H9 (cell line): ENCODE data around the gene MRRF. TPM values are rescaled to one million over a fixed set of nuclear protein-coding genes. Genes with fewer than 3 reads are reported as not detected.

ENCODE experiments used
- DNase-seq: peaks from one replicate; pipeline ENCODE4 v3.0.0-alpha.2; 2017
- H2AFZ ChIP-seq: one replicate; pipeline ENCODE4 v1.6.1; 2013; ENCODE audit warnings: mild to moderate bottlenecking, low read length, control low read depth, moderate library complexity
- H2AK5ac ChIP-seq: 2 replicates; pipeline ENCODE4 v1.6.1; 2013; ENCODE audit warnings: low read length, control low read depth, mixed read lengths; ENCODE audit not compliant: insufficient read length
- H2BK120ac ChIP-seq: one replicate; pipeline ENCODE4 v1.6.1; 2013; ENCODE audit warnings: low read depth, mild to moderate bottlenecking, low read length, control low read depth, inconsistent platforms; ENCODE audit not compliant: poor library complexity, severe bottlenecking
- H2BK12ac ChIP-seq: 2 replicates; pipeline ENCODE4 v1.6.1; 2013; ENCODE audit warnings: low read length, control low read depth, mixed read lengths, low read depth; ENCODE audit not compliant: insufficient read length
- H2BK15ac ChIP-seq: 2 replicates; pipeline ENCODE4 v1.6.1; 2013; ENCODE audit warnings: low read depth, low read length, control low read depth
- H2BK20ac ChIP-seq: one replicate; pipeline ENCODE4 v1.6.1; 2013; ENCODE audit warnings: low read depth, mild to moderate bottlenecking, low read length, control low read depth, inconsistent platforms; ENCODE audit not compliant: poor library complexity, severe bottlenecking
- H2BK5ac ChIP-seq: 2 replicates; pipeline ENCODE4 v1.6.1; 2013; ENCODE audit warnings: low read length, control low read depth, mixed read lengths; ENCODE audit not compliant: insufficient read length
- H3K14ac ChIP-seq: 2 replicates; pipeline ENCODE4 v1.6.1; 2013; ENCODE audit warnings: low read length, control low read depth; ENCODE audit not compliant: insufficient read depth
- H3K18ac ChIP-seq: 2 replicates; pipeline ENCODE4 v1.6.1; 2013; ENCODE audit warnings: low read depth, mild to moderate bottlenecking, mixed read lengths, low read length, control low read depth; ENCODE audit not compliant: insufficient read length
- H3K23ac ChIP-seq: 2 replicates; pipeline ENCODE4 v1.6.1; 2013; ENCODE audit warnings: low read length, control low read depth, mixed read lengths, low read depth; ENCODE audit not compliant: insufficient read length
- H3K23me2 ChIP-seq: 2 replicates; pipeline ENCODE4 v1.6.1; 2013; ENCODE audit warnings: low read depth, mild to moderate bottlenecking, mixed read lengths, low read length, control low read depth; ENCODE audit not compliant: insufficient read length, poor library complexity, severe bottlenecking
- H3K27ac ChIP-seq: 2 replicates; pipeline ENCODE4 v1.5.1; 2013; ENCODE audit warnings: low read length, control low read depth, mixed read lengths, low read depth; ENCODE audit not compliant: insufficient read length
- H3K27me3 ChIP-seq: 2 replicates; pipeline ENCODE4 v1.6.1; 2013; ENCODE audit warnings: low read length, control low read depth, inconsistent platforms; ENCODE audit not compliant: insufficient read depth
- H3K4ac ChIP-seq: 2 replicates; pipeline ENCODE4 v1.6.1; 2013; ENCODE audit warnings: low read depth, mild to moderate bottlenecking, control low read depth, inconsistent platforms, low read length, moderate library complexity
- H3K4me1 ChIP-seq: 2 replicates; pipeline ENCODE4 v1.6.1; 2013; ENCODE audit warnings: low read length, control low read depth, inconsistent platforms; ENCODE audit not compliant: insufficient read depth
- H3K4me2 ChIP-seq: 2 replicates; pipeline ENCODE4 v1.6.1; 2013; ENCODE audit warnings: low read length, control low read depth, mixed read lengths; ENCODE audit not compliant: insufficient read length, insufficient read depth
- H3K56ac ChIP-seq: 2 replicates; pipeline ENCODE4 v1.6.1; 2013; ENCODE audit warnings: low read depth, mild to moderate bottlenecking, mixed read lengths, low read length, control low read depth; ENCODE audit not compliant: insufficient read length
- H3K79me1 ChIP-seq: 2 replicates; pipeline ENCODE4 v1.6.1; 2013; ENCODE audit warnings: low read depth, mild to moderate bottlenecking, moderate library complexity, low read length, control low read depth, inconsistent platforms; ENCODE audit not compliant: insufficient read depth, poor library complexity, severe bottlenecking
- H3K79me2 ChIP-seq: 2 replicates; pipeline ENCODE4 v1.6.1; 2013; ENCODE audit warnings: low read length, control low read depth, inconsistent platforms; ENCODE audit not compliant: insufficient read depth
- H3K9ac ChIP-seq: 2 replicates; pipeline ENCODE4 v1.6.1; 2013; ENCODE audit warnings: low read length, control low read depth, mixed read lengths; ENCODE audit not compliant: insufficient read length; ENCODE audit errors: extremely low read depth
- H3K9me3 ChIP-seq: one replicate; pipeline ENCODE4 v1.6.1; 2013; ENCODE audit warnings: low read depth, low read length, inconsistent platforms; ENCODE audit not compliant: control insufficient read depth
- H3T11ph ChIP-seq: one replicate; pipeline ENCODE4 v1.6.1; 2013; ENCODE audit warnings: mild to moderate bottlenecking, low read length, control low read depth, inconsistent platforms
- H4K20me1 ChIP-seq: one replicate; pipeline ENCODE4 v1.6.1; 2013; ENCODE audit not compliant: control insufficient read depth, insufficient read length, insufficient read depth
- H4K5ac ChIP-seq: 2 replicates; pipeline ENCODE4 v1.6.1; 2013; ENCODE audit warnings: low read depth, mild to moderate bottlenecking, mixed read lengths, low read length, control low read depth; ENCODE audit not compliant: insufficient read length
- H4K8ac ChIP-seq: replicated peaks from 2 replicates; pipeline ENCODE4 v1.6.1; 2013; ENCODE audit warnings: low read length, control low read depth, mixed read lengths, low read depth; ENCODE audit not compliant: insufficient read length
- H4K91ac ChIP-seq: 2 replicates; pipeline ENCODE4 v1.6.1; 2013; ENCODE audit warnings: low read depth, mild to moderate bottlenecking, moderate library complexity, mixed read lengths, low read length, control low read depth; ENCODE audit not compliant: insufficient read length
- H3K27ac Mint-ChIP-seq, 3 experiments: 2 replicates in 2 of 3; 3 replicates in 1 of 3; pipeline ENCODE4 v1.8.0; 2020 to 2021; ENCODE audit warnings: mixed read lengths in 3 of 3, mild to moderate bottlenecking in 1 of 3, moderate library complexity in 1 of 3
- H3K27me3 Mint-ChIP-seq: 2 replicates; pipeline ENCODE4 v1.8.0; 2021; ENCODE audit warnings: low read depth, mild to moderate bottlenecking, moderate library complexity, mixed read lengths
- H3K36me3 Mint-ChIP-seq, 3 experiments: 2 replicates in 2 of 3; 3 replicates in 1 of 3; pipeline ENCODE4 v1.8.0; 2020 to 2021; ENCODE audit warnings: low read depth in 3 of 3, mixed read lengths in 3 of 3; ENCODE audit not compliant: insufficient read depth in 1 of 3
- H3K4me1 Mint-ChIP-seq, 2 experiments: 2 replicates each; pipeline ENCODE4 v1.8.0; 2020; ENCODE audit warnings: mixed read lengths in 2 of 2
- H3K4me3 Mint-ChIP-seq, 2 experiments: 2 replicates in 1 of 2; 3 replicates in 1 of 2; pipeline ENCODE4 v1.8.0; 2020 to 2021; ENCODE audit warnings: mild to moderate bottlenecking in 2 of 2, mixed read lengths in 2 of 2, moderate library complexity in 1 of 2
- H3K9me3 Mint-ChIP-seq, 2 experiments: 2 replicates in 1 of 2; 3 replicates in 1 of 2; pipeline ENCODE4 v1.8.0; 2020; ENCODE audit warnings: mild to moderate bottlenecking in 2 of 2, mixed read lengths in 2 of 2, moderate library complexity in 1 of 2
- CTCF ChIP-seq: fragments of 200-600 bp; sonication (generic); conservative IDR thresholded peaks from 3 replicates; pipeline ENCODE4 v1.8.0; 2021; ENCODE audit warnings: antibody characterized with exemption, mild to moderate bottlenecking
- WGBS: extraction: QIAGEN DNeasy Blood & Tissue Kit; methylation state at CpG from one replicate; pipeline ENCODE4 v1.1.7; 2013; ENCODE audit warnings: missing lambda C conversion rate, low lambda C conversion rate, mixed read lengths; ENCODE audit not compliant: insufficient read length; ENCODE audit errors: extremely low coverage; 5-methylcytosine and 5-hydroxymethylcytosine counted together
- total RNA-seq: library from RNA; stranded (reverse); gene quantifications from 2 replicates; pipeline ENCODE4 v1.2.1, GENCODE V29; 2021

MRRF gene
- total RNA-seq, 1 experiment from 2014 or later, result 33.7 TPM

GRCh38 chr9:122276096-122276495 lies 11.4 kb downstream of the MRRF start:
- Histone ChIP-seq H4K20me1 (no peaks in the 10 kb centered on the region), H3K9me3 (no peaks in the 10 kb centered on the region), H3K18ac (no peak overlapping the region), H3K4me2 (no peak overlapping the region), H3K14ac (no peak overlapping the region), H2BK15ac (no peak overlapping the region), H3K9ac (no peak overlapping the region), H3K4me1 (no peaks in the 10 kb centered on the region), H2AFZ (no peak overlapping the region), H4K8ac (no peak overlapping the region), H3K4ac (no peak overlapping the region), H2BK12ac (no peak overlapping the region), H3K56ac (no peak overlapping the region), H3K79me1 (no peaks in the 10 kb centered on the region), H3K79me2 (peaks cover 2% of the 10 kb centered on the region; the same call in 1 of the 2 replicates), H3K23me2 (no peaks in the 10 kb centered on the region), H4K91ac (no peak overlapping the region), H2BK120ac (no peak overlapping the region), H3T11ph (no peak overlapping the region), H3K27ac (no peak overlapping the region), H2BK5ac (no peak overlapping the region), H2AK5ac (no peak overlapping the region), H4K5ac (no peak overlapping the region), H3K23ac (no peak overlapping the region), H2BK20ac (no peak overlapping the region), H3K27me3 (no peaks in the 10 kb centered on the region)
- no CpG with 5 or more reads among the region's 7 CpGs for WGBS
- no peak for DNase-seq
- peaks cover 0 to 3% of the 10 kb centered on the region in 2 experiments; a peak in 3 of 4 replicates for H3K4me1 Mint-ChIP-seq
- peaks cover 48 to 60% (median 58%) of the 10 kb centered on the region in 3 experiments for H3K36me3 Mint-ChIP-seq
- no peak for TF ChIP-seq CTCF
- H3K27ac Mint-ChIP-seq, result no peak overlapping the region
- no peak overlapping the region for H3K4me3 Mint-ChIP-seq
- peaks cover 5 to 20% of the 10 kb centered on the region in 2 experiments; a peak in 4 of 5 replicates for H3K9me3 Mint-ChIP-seq
- no peaks in the 10 kb centered on the region for H3K27me3 Mint-ChIP-seq
